SK-N-SH (cell line): ENCODE results near the gene SH3TC1. TPM values are rescaled to one million over a fixed set of nuclear protein-coding genes. Genes with fewer than 3 reads are reported as not detected.
A peak's percentile ranks its signal among the peaks of the same experiment; 100 is the strongest.

Source experiments
- CTCF ChIA-PET: fragments of 300-600, 350-600 bp; formaldehyde crosslinking; extraction: SDS; loops from one replicate; lab custom pipeline; 2021; lab: Yijun Ruan, JAX
- POLR2A ChIA-PET: fragments of 350-600 bp; sonication (Branson Sonifier 250); formaldehyde crosslinking; extraction: SDS; loops from one replicate; lab custom pipeline; 2020; ENCODE audit warnings: antibody characterized with exemption, inconsistent platforms; lab: Yijun Ruan, JAX
- DNase-seq: peaks from one replicate; pipeline ENCODE4 v3.0.0; 2012
- H2AFZ ChIP-seq: fragments of 200-600 bp; sonication (generic); 2 replicates; pipeline ENCODE4 v1.8.1; 2016; ENCODE audit warnings: antibody characterized with exemption, mild to moderate bottlenecking, low read depth
- H3F3A ChIP-seq: fragments of 200-600 bp; sonication (generic); replicated peaks from 2 replicates; pipeline ENCODE3; 2016; ENCODE audit warnings: antibody characterized with exemption, mild to moderate bottlenecking; ENCODE audit not compliant: insufficient read depth
- H3K27ac ChIP-seq, 2 experiments: fragments of 200-500 bp in 1 of 2; fragments of 200-600 bp in 1 of 2; sonication (Bioruptor generic) in 1 of 2; sonication (generic), shearing (Covaris generic) in 1 of 2; 2 replicates each; pipeline versions ENCODE4 v1.5.1 to v1.6.1; 2014 to 2016; ENCODE audit warnings: low read depth in 2 of 2, inconsistent platforms in 1 of 2, low read length in 1 of 2, mild to moderate bottlenecking in 1 of 2, mixed read lengths in 1 of 2
- H3K27me3 ChIP-seq: fragments of 200-600 bp; sonication (generic), shearing (Covaris generic); 2 replicates; pipeline ENCODE4 v1.6.1; 2016; ENCODE audit warnings: mixed run types; ENCODE audit not compliant: insufficient read depth
- H3K36me3 ChIP-seq, 2 experiments: fragments of 200-500 bp in 1 of 2; fragments of 200-600 bp in 1 of 2; sonication (Bioruptor generic) in 1 of 2; sonication (generic) in 1 of 2; replicated peaks in 1 of 2; 2 replicates each; pipeline versions ENCODE3 to v1.5.1; 2014 to 2016; ENCODE audit warnings: low read length in 1 of 2, mild to moderate bottlenecking in 1 of 2; ENCODE audit not compliant: insufficient read depth in 2 of 2, control insufficient read depth in 1 of 2
- H3K4me1 ChIP-seq, 2 experiments: fragments of 200-500 bp in 1 of 2; fragments of 200-600 bp in 1 of 2; sonication (Bioruptor generic) in 1 of 2; sonication (generic), shearing (Covaris generic) in 1 of 2; 2 replicates each; pipeline versions ENCODE4 v1.5.1 to v1.6.1; 2014 to 2016; ENCODE audit warnings: low read depth in 1 of 2, low read length in 1 of 2, mixed run types in 1 of 2; ENCODE audit not compliant: insufficient read depth in 2 of 2, control insufficient read depth in 1 of 2
- H3K4me2 ChIP-seq: fragments of 200-600 bp; sonication (generic), shearing (Covaris generic); 2 replicates; pipeline ENCODE4 v1.6.1; 2017; ENCODE audit warnings: mixed run types
- H3K4me3 ChIP-seq, 2 experiments: fragments of 200-500 bp in 1 of 2; fragments of 200-600 bp in 1 of 2; sonication (Bioruptor generic) in 1 of 2; sonication (generic), shearing (Covaris generic) in 1 of 2; 2 replicates each; pipeline versions ENCODE4 v1.5.1 to v1.8.1; 2014 to 2016; ENCODE audit warnings: low read depth in 2 of 2, inconsistent platforms in 1 of 2, low read length in 1 of 2, mild to moderate bottlenecking in 1 of 2, mixed read lengths in 1 of 2, moderate library complexity in 1 of 2
- H3K79me2 ChIP-seq: fragments of 200-600 bp; sonication (generic); 2 replicates; pipeline ENCODE4 v1.8.1; 2017; ENCODE audit warnings: mild to moderate bottlenecking; ENCODE audit not compliant: insufficient read depth
- H3K9ac ChIP-seq: fragments of 200-600 bp; sonication (generic); 2 replicates; pipeline ENCODE4 v1.6.1; 2017; ENCODE audit warnings: mixed run types
- H3K9me2 ChIP-seq: fragments of 200-600 bp; sonication (generic); 2 replicates; pipeline ENCODE4 v1.6.1; 2017; ENCODE audit warnings: mixed run types
- H3K9me3 ChIP-seq: fragments of 200-600 bp; sonication (generic); 2 replicates; pipeline ENCODE4 v1.6.1; 2017; ENCODE audit warnings: mixed run types, mild to moderate bottlenecking, moderate library complexity
- H4K20me1 ChIP-seq: fragments of 200-600 bp; sonication (generic); 2 replicates; pipeline ENCODE4 v1.6.1; 2017; ENCODE audit warnings: mild to moderate bottlenecking, mixed run types; ENCODE audit not compliant: insufficient read depth
- CHD2 ChIP-seq: fragments of 150-350 bp; IDR thresholded peaks from 2 replicates; pipeline ENCODE4 v1.6.1; 2018; ENCODE audit warnings: low read length; ENCODE audit not compliant: partially characterized antibody
- ELF1 ChIP-seq: IDR thresholded peaks from 2 replicates; pipeline ENCODE4 v1.4.0; 2012
- EP300 ChIP-seq, 2 experiments: IDR thresholded peaks; 2 replicates each; pipeline versions ENCODE4 v1.4.0 to v1.6.1; 2012; ENCODE audit warnings: borderline replicate concordance in 1 of 2, low read depth in 1 of 2, low read length in 1 of 2
- FOXJ3 ChIP-seq: sonication (generic); formaldehyde crosslinking; IDR thresholded peaks from 2 replicates; pipeline ENCODE4 v1.5.1; 2020; ENCODE audit warnings: mild to moderate bottlenecking, missing genetic modification reagents
- GABPA ChIP-seq: IDR thresholded peaks from 2 replicates; pipeline ENCODE4 v1.4.0; 2012; ENCODE audit warnings: low read depth, mild to moderate bottlenecking
- GATA2 ChIP-seq: sonication (generic); formaldehyde crosslinking; IDR thresholded peaks from 2 replicates; pipeline ENCODE4 v1.5.0; 2020; ENCODE audit warnings: mild to moderate bottlenecking, missing genetic modification reagents
- MXI1 ChIP-seq: IDR thresholded peaks from 2 replicates; pipeline ENCODE4 v1.6.1; 2012; ENCODE audit warnings: mild to moderate bottlenecking, low read depth, low read length, improper control_type of control experiment
- NFIC ChIP-seq: IDR thresholded peaks from 2 replicates; pipeline ENCODE4 v1.4.0; 2012; ENCODE audit warnings: borderline replicate concordance
- POLR2AphosphoS5 ChIP-seq: IDR thresholded peaks from 2 replicates; pipeline ENCODE4 v1.6.1; 2012; ENCODE audit warnings: low read depth, low read length
- RAD21 ChIP-seq: IDR thresholded peaks from 2 replicates; pipeline ENCODE4 v1.6.1; 2012; ENCODE audit warnings: mild to moderate bottlenecking, low read length
- RCOR1 ChIP-seq: fragments of 150-350 bp; IDR thresholded peaks from 2 replicates; pipeline ENCODE4 v1.6.1; 2017; ENCODE audit warnings: antibody characterized with exemption, low read length
- SIN3A ChIP-seq: IDR thresholded peaks from 2 replicates; pipeline ENCODE4 v1.6.1; 2012; ENCODE audit warnings: low read depth, mild to moderate bottlenecking, low read length, moderate library complexity, borderline replicate concordance
- TAF1 ChIP-seq: IDR thresholded peaks from 2 replicates; pipeline ENCODE4 v1.6.1; 2012; ENCODE audit warnings: low read depth, mild to moderate bottlenecking, low read length, moderate library complexity, borderline replicate concordance
- TCF12 ChIP-seq: IDR thresholded peaks from 2 replicates; pipeline ENCODE4 v1.4.0; 2012
- TEAD4 ChIP-seq: IDR thresholded peaks from 2 replicates; pipeline ENCODE4 v1.4.0; 2012; ENCODE audit warnings: mild to moderate bottlenecking, borderline replicate concordance; ENCODE audit not compliant: insufficient read depth
- USF1 ChIP-seq: IDR thresholded peaks from 2 replicates; pipeline ENCODE4 v1.4.0; 2012; ENCODE audit warnings: low read depth, borderline replicate concordance
- WGBS: methylation state at CpG from one replicate; pipeline ENCODE4 v1.1.6; 2017; ENCODE audit warnings: low lambda C conversion rate; 5-methylcytosine and 5-hydroxymethylcytosine counted together
- polyA plus RNA-seq, 3 experiments: library from polyadenylated mRNA; depleted of rRNA; stranded (reverse); fragments of >200 nt; gene quantifications; 2 replicates each; pipeline ENCODE4 v1.2.3, GENCODE V29; 2012
- TF ChIP-seq, protein P1 (sequence below): fragments of 200-600 bp; sonication (generic); IDR thresholded peaks from 2 replicates; pipeline ENCODE4 v1.6.1; 2017; ENCODE audit warnings: antibody characterized with exemption, mild to moderate bottlenecking, moderate library complexity

The SH3TC1 gene
- polyA plus RNA-seq (2012; rRNA removed) = 2.7 and 2.9 TPM in 2 replicates
- polyA plus RNA-seq (2012; cell fraction: cytosol; rRNA removed) = 0.54 and 1.2 TPM in 2 replicates
- polyA plus RNA-seq (2012; cell fraction: nucleus; rRNA removed) = 8.4 and 11.3 TPM in 2 replicates

DNA sequence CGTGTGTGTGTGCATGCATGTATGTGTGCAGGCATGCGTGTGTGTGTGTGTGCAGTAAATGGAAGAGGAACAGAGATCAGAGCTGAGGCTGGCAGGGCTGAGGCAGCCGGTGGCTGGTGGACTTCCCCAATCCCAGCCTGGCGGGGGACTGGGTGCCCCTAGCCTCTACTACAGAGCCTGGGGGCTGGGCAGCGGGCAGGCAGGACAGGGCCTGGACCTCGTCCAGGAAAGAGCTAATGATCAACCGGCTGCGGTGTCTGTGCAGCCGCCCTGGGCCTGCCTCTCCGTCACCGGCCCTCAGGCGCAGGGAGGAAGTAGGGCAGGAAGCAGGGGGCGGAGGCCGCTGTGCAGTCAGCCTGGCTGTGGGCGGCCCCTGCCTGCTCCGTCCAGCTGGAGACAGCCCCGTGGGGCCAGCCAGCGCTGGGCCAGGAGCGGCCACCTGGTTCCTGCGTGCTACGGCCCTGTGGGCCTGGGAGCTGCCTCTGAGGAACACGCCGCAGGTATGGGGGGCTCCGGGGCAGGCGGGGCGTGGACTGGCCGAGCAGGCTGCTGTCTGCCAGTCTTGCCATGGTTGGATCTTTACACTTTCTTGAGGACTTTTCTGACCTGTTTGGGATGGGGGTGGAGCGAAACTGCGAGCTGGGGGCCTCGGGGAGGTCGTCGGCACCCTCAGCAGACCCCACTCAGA is at the start of gene SH3TC1:
TSS of gene SH3TC1 (plus strand) at position 385 of the 688 bp plus-strand sequence. CDS start 5,905 bp downstream, outside the sequence.
- WGBS = 26% methylated on average over 7 of the region's 32 CpGs
- Histone ChIP-seq H3K4me1 (peaks cover 13 to 59% of the 10 kb centered on the region in 2 experiments; a peak in 2 of 4 replicates), H3K27ac (peak within 1 kb of the TSS in 1 of 2 experiments; percentile 90; a peak in 2 of 4 replicates), H3K9ac (peak within 1 kb of the TSS; percentile 69), H3K4me3 (peak within 1 kb of the TSS; percentile 48 to 57), H3K36me3 (no peaks in the 10 kb centered on the region), H3K9me2 (no peaks in the 10 kb centered on the region), H3K4me2 (peak within 1 kb of the TSS; percentile 90), H3K27me3 (no peaks in the 10 kb centered on the region), H4K20me1 (no peaks in the 10 kb centered on the region), H3K9me3 (no peaks in the 10 kb centered on the region), H3K79me2 (no peaks in the 10 kb centered on the region), H2AFZ (peak within 1 kb of the TSS; percentile 94), H3F3A (no peaks in the 10 kb centered on the region)
- peak; percentile 67 for TF ChIP-seq NFIC
- no peak for TF ChIP-seq RAD21
- TF ChIP-seq, protein P1, sequence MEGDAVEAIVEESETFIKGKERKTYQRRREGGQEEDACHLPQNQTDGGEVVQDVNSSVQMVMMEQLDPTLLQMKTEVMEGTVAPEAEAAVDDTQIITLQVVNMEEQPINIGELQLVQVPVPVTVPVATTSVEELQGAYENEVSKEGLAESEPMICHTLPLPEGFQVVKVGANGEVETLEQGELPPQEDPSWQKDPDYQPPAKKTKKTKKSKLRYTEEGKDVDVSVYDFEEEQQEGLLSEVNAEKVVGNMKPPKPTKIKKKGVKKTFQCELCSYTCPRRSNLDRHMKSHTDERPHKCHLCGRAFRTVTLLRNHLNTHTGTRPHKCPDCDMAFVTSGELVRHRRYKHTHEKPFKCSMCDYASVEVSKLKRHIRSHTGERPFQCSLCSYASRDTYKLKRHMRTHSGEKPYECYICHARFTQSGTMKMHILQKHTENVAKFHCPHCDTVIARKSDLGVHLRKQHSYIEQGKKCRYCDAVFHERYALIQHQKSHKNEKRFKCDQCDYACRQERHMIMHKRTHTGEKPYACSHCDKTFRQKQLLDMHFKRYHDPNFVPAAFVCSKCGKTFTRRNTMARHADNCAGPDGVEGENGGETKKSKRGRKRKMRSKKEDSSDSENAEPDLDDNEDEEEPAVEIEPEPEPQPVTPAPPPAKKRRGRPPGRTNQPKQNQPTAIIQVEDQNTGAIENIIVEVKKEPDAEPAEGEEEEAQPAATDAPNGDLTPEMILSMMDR = no peak
- TF ChIP-seq RCOR1 = peak; percentile 62; the same call in 1 of the 2 replicates
- TF ChIP-seq GATA2 (CRISPR knock-in tag) = peak; percentile 25; the same call in 1 of the 2 replicates
- TF ChIP-seq SIN3A = no peak; the same call in 1 of the 2 replicates
- peak; percentile 62; the same call in 1 of the 2 replicates for TF ChIP-seq TCF12
- TF ChIP-seq POLR2AphosphoS5 = peak; percentile 55
- TF ChIP-seq FOXJ3 = peak; percentile 85; the same call in 1 of the 2 replicates
- TF ChIP-seq USF1 = no peak
- TF ChIP-seq CHD2 = peak; percentile 78
- peak; percentile 51 for TF ChIP-seq GABPA
- peak; percentile 44; the same call in 1 of the 2 replicates for TF ChIP-seq ELF1
- TF ChIP-seq TAF1 = 0 out of 2 replicates have a peak, but pooled peaks have one; percentile 31
- TF ChIP-seq TEAD4 = no peak
- TF ChIP-seq EP300 (IDR thresholded peaks at IDR 0.05; ENCODE audit: borderline replicate concordance in 1 of 2, low read depth in 1 of 2, low read length in 1 of 2) = peak in 1 of 2 experiments; percentile 68; a peak in 2 of 4 replicates
- peak; percentile 74 for TF ChIP-seq MXI1
- DNase-seq = peak; percentile 97
- CTCF ChIA-PET = interaction anchor here (0.6 to 4.7 kb wide), 11 partner anchors 9 to 434 kb away, joined by 3 to 29 read pairs (median 4); no protein-coding TSS in a partner anchor
- POLR2A ChIA-PET = interaction anchor here (1.0 to 1.2 kb wide), 3 partner anchors 20 to 58 kb away, joined by 3 to 5 read pairs (median 4); no protein-coding TSS in a partner anchor
